RWPE2 (cell line): ENCODE measurements around the gene PLCXD3.

Experiments used
- ATAC-seq: fragments of 200-7000 bp; cut with Tn5 transposase; 3 replicates; pipeline ENCODE4 v1.9.1; 2021; ENCODE audit warnings: low read depth
- DNase-seq: peaks from one replicate; pipeline ENCODE4 v3.0.0-alpha.2; 2020; ENCODE audit warnings: low spot score
- H3K27ac ChIP-seq: fragments of 450-650 bp; 2 replicates; pipeline ENCODE4 v1.5.1; 2017; ENCODE audit warnings: mild to moderate bottlenecking; ENCODE audit not compliant: poor library complexity, severe bottlenecking
- H3K27me3 ChIP-seq: fragments of 250-450 bp; sonication (Bioruptor Pico); 2 replicates; pipeline ENCODE4 v1.5.1; 2021; ENCODE audit warnings: mild to moderate bottlenecking, moderate library complexity; ENCODE audit not compliant: insufficient read depth, poor library complexity, severe bottlenecking
- H3K36me3 ChIP-seq: fragments of 250-450 bp; sonication (Bioruptor Pico); 2 replicates; pipeline ENCODE4 v1.5.1; 2020; ENCODE audit warnings: low read depth, mild to moderate bottlenecking, moderate library complexity
- H3K4me1 ChIP-seq: fragments of 250-450 bp; sonication (Bioruptor Pico); 2 replicates; pipeline ENCODE4 v1.5.1; 2021; ENCODE audit warnings: mild to moderate bottlenecking, moderate library complexity; ENCODE audit not compliant: insufficient read depth, poor library complexity, severe bottlenecking
- H3K4me3 ChIP-seq: fragments of 250-450 bp; sonication (Bioruptor Pico); 2 replicates; pipeline ENCODE4 v1.5.1; 2021; ENCODE audit warnings: mild to moderate bottlenecking, moderate library complexity; ENCODE audit not compliant: severe bottlenecking
- H3K9me3 ChIP-seq: fragments of 250-450 bp; sonication (Bioruptor Pico); 2 replicates; pipeline ENCODE4 v1.5.1; 2021; ENCODE audit warnings: mild to moderate bottlenecking, moderate library complexity; ENCODE audit not compliant: severe bottlenecking
- TF ChIP-seq, protein P1 (sequence below): fragments of 450-650 bp; IDR thresholded peaks from one replicate; pipeline ENCODE4 v1.5.1; 2017; ENCODE audit warnings: mild to moderate bottlenecking, moderate library complexity; ENCODE audit not compliant: poor library complexity, severe bottlenecking

The PLCXD3 gene

DNA sequence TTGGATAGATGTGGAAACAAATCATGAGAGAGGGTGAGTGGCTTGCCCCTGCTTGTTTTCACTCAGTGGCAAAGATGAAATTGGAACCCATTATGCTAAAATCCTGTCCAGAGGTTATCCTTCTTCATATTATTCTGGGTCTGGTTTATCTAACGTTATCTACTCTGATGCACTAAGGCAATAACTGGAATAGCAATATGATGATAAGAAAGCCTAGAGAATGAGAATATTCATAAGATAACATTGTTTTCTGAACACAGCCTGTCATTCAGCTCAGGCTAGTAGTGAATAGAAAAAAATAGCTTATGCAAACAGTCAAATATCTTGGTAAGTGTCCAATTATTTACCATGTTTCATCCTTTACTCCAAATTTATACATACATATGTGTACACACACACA is 165.1 kb downstream of the PLCXD3 start:
- H3K27ac ChIP-seq, result no peak overlapping the region
- peaks cover 31% of the 10 kb centered on the region for H3K27me3 ChIP-seq
- ATAC-seq (no peak), DNase-seq (no peak)
- H3K4me1 ChIP-seq, result no peaks in the 10 kb centered on the region
- TF ChIP-seq, protein P1, sequence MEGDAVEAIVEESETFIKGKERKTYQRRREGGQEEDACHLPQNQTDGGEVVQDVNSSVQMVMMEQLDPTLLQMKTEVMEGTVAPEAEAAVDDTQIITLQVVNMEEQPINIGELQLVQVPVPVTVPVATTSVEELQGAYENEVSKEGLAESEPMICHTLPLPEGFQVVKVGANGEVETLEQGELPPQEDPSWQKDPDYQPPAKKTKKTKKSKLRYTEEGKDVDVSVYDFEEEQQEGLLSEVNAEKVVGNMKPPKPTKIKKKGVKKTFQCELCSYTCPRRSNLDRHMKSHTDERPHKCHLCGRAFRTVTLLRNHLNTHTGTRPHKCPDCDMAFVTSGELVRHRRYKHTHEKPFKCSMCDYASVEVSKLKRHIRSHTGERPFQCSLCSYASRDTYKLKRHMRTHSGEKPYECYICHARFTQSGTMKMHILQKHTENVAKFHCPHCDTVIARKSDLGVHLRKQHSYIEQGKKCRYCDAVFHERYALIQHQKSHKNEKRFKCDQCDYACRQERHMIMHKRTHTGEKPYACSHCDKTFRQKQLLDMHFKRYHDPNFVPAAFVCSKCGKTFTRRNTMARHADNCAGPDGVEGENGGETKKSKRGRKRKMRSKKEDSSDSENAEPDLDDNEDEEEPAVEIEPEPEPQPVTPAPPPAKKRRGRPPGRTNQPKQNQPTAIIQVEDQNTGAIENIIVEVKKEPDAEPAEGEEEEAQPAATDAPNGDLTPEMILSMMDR, result no peak
- H3K36me3 ChIP-seq, result no peaks in the 10 kb centered on the region
- H3K9me3 ChIP-seq, result no peaks in the 10 kb centered on the region
- H3K4me3 ChIP-seq, result no peak overlapping the region

DNA sequence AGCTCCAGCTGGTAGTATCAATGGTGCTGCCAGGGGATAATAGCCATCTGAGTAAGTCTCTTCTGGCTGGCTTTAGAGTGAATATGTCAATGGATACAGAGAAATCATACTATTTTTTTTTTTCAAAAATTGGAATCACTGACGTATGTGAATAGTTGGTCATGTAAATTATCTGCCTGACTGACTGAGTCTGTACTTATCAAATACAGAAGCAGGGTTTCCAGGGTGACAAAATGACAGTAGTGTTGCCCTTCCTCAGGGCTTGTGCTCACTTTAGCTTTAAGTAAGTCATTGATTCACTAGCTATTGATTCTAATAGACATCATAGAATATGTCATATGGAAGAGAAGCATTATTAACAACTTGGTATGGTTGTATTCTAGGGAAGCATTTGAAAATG is 171.1 kb downstream of the PLCXD3 start:
- Histone ChIP-seq H3K9me3 (no peaks in the 10 kb centered on the region), H3K4me3 (no peak overlapping the region), H3K27ac (no peak overlapping the region), H3K4me1 (no peaks in the 10 kb centered on the region), H3K36me3 (no peaks in the 10 kb centered on the region), H3K27me3 (peaks cover 7% of the 10 kb centered on the region)
- TF ChIP-seq, protein P1, result no peak
- no peak for DNase-seq
- ATAC-seq, result no peak

DNA sequence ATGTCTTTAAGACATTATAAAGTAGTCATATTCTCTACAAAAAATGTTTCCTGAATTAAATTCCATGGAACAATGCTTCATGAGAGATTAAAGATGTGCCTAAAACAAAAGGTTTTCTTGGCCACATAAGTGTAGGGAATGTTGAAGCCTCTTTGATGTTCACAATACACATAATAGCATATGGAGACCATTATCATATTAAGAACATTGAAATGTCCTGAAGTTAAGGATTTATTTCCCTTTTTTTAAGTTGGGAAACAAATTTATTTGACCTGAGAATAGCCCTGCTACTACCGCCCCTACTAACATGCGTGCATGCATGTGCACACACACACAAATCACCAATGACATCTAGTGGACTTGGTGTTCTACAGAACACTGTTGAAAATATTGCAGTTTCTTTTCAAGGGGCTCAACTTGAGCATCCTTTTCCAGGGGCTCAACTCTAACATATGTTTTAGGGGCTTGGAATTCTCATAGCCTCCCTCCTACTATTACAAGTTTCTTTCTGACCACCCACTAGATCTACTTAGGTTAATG is 172.2 kb downstream of the PLCXD3 start:
- no peak overlapping the region for H3K27ac ChIP-seq
- DNase-seq, result no peak
- H3K9me3 ChIP-seq, result no peaks in the 10 kb centered on the region
- ATAC-seq, result no peak
- H3K36me3 ChIP-seq, result no peaks in the 10 kb centered on the region
- H3K4me1 ChIP-seq, result no peaks in the 10 kb centered on the region
- H3K27me3 ChIP-seq, result peaks cover 7% of the 10 kb centered on the region
- TF ChIP-seq, protein P1, result no peak
- H3K4me3 ChIP-seq, result no peak overlapping the region

DNA sequence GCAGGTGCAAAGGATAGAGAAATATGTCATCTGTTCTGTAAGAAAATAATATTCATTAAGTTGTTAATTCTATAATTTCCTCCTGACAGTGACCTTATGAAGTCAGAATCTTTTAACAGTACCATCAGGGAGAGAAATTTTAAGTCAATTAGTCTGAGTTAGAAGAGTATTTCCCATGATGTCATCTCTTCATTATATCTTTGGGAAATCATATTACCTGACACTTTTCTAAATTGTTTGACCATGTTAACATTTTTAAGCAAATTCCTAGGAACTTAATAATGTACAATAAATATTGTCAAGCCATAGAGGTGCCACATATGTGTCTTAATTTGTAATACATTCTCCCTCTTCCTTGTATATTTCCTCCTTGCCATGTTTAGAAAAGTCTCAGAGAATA is 172.7 kb downstream of the PLCXD3 start:
- no peaks in the 10 kb centered on the region for H3K9me3 ChIP-seq
- ATAC-seq (no peak), DNase-seq (no peak)
- no peak overlapping the region for H3K4me3 ChIP-seq
- H3K27me3 ChIP-seq, result peaks cover 7% of the 10 kb centered on the region
- TF ChIP-seq, protein P1, result no peak
- no peaks in the 10 kb centered on the region for H3K4me1 ChIP-seq
- no peak overlapping the region for H3K27ac ChIP-seq
- no peaks in the 10 kb centered on the region for H3K36me3 ChIP-seq

DNA sequence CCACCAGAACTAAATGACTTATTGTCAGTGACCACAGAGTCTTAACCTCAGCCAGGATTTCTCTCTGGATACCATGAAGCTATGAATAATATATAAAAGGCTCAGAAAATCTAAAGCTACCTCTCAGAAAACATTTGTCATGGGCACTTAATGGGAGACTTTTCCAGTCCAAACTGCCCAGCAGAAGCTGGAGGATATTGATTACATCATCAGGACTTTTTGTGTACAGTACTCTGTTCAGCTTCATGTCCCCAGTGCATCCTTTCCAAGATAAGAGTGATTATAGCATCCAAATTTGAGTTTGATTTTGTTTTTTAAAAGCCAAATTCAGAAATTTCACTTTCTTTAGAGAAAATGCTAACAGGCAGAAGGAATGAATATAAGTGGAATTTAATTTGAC is 173.2 kb downstream of the PLCXD3 start:
- no peak for DNase-seq
- Histone ChIP-seq H3K27ac (no peak overlapping the region), H3K4me3 (no peak overlapping the region), H3K9me3 (no peaks in the 10 kb centered on the region), H3K27me3 (peaks cover 7% of the 10 kb centered on the region), H3K4me1 (no peaks in the 10 kb centered on the region), H3K36me3 (no peaks in the 10 kb centered on the region)
- no peak for ATAC-seq
- TF ChIP-seq, protein P1, result no peak
